ENCODE measurements around the gene IQCK.

- TF ChIP-seq, protein P1, sequence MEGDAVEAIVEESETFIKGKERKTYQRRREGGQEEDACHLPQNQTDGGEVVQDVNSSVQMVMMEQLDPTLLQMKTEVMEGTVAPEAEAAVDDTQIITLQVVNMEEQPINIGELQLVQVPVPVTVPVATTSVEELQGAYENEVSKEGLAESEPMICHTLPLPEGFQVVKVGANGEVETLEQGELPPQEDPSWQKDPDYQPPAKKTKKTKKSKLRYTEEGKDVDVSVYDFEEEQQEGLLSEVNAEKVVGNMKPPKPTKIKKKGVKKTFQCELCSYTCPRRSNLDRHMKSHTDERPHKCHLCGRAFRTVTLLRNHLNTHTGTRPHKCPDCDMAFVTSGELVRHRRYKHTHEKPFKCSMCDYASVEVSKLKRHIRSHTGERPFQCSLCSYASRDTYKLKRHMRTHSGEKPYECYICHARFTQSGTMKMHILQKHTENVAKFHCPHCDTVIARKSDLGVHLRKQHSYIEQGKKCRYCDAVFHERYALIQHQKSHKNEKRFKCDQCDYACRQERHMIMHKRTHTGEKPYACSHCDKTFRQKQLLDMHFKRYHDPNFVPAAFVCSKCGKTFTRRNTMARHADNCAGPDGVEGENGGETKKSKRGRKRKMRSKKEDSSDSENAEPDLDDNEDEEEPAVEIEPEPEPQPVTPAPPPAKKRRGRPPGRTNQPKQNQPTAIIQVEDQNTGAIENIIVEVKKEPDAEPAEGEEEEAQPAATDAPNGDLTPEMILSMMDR (IDR thresholded peaks at IDR 0.05): no peak
- TF ChIP-seq POLR2A (IDR thresholded peaks at IDR 0.05) (no peak), POLR2AphosphoS5 (IDR thresholded peaks at IDR 0.05; ENCODE audit: insufficient read depth in 1 of 2, low read depth in 1 of 2) (no peak)
Measured at GRCh38 chr16:19833176-19833575, 115.1 kb downstream of the IQCK start.

Data from vagina (tissue), 2 donors.